Tibial nerve (tissue), 4 donors: Measurements from ENCODE around the gene RARB. TPM values are rescaled to one million over a fixed set of nuclear protein-coding genes. Genes with fewer than 3 reads are reported as not detected.

Experiments used
- DNase-seq, 2 donors: peaks; one replicate each; pipeline ENCODE4 v3.0.0-alpha.2; 2019; ENCODE audit warnings: low spot score in 2 of 2
- H3K27ac ChIP-seq, 4 donors: fragments of 200-600 bp; sonication (generic) in 3 of 4; one replicate each; pipeline ENCODE4 v1.5.1; 2017 to 2019; ENCODE audit warnings: mild to moderate bottlenecking in 1 of 4
- H3K27me3 ChIP-seq, 2 donors: fragments of 200-600 bp; sonication (generic) in 1 of 2; one replicate each; pipeline versions ENCODE4 v1.5.1 to v1.6.0; 2017 to 2019
- H3K36me3 ChIP-seq, 3 donors: fragments of 200-600 bp; sonication (generic); one replicate each; pipeline ENCODE4 v1.5.1; 2018 to 2019
- H3K4me1 ChIP-seq, 4 donors: fragments of 200-600 bp; sonication (generic) in 3 of 4; one replicate each; pipeline ENCODE4 v1.5.1; 2017 to 2019
- H3K4me3 ChIP-seq, 4 donors: fragments of 200-600 bp; sonication (generic) in 3 of 4; one replicate each; pipeline ENCODE4 v1.5.1; 2017 to 2019; ENCODE audit warnings: mild to moderate bottlenecking in 1 of 4, moderate library complexity in 1 of 4
- H3K9me3 ChIP-seq, 4 donors: fragments of 200-600 bp; sonication (generic) in 3 of 4; one replicate each; pipeline ENCODE4 v1.5.1; 2017 to 2019
- CTCF ChIP-seq, 5 experiments: fragments of 200-600 bp in 3 of 5; fragments of 450-650 bp in 2 of 5; sonication (generic) in 3 of 5; IDR thresholded peaks; one replicate each; pipeline ENCODE4 v1.5.1; 2016 to 2019; ENCODE audit warnings: antibody characterized with exemption in 5 of 5, mild to moderate bottlenecking in 3 of 5, moderate library complexity in 2 of 5
- EP300 ChIP-seq, 2 donors: sonication (generic); formaldehyde crosslinking; IDR thresholded peaks; one replicate each; pipeline ENCODE4 v1.6.1; 2017; ENCODE audit warnings: antibody characterized with exemption in 2 of 2, mild to moderate bottlenecking in 1 of 2
- POLR2A ChIP-seq, 2 donors: fragments of 450-650 bp; IDR thresholded peaks; one replicate each; pipeline ENCODE4 v1.6.1; 2017; ENCODE audit warnings: antibody characterized with exemption in 2 of 2, mild to moderate bottlenecking in 2 of 2, moderate library complexity in 2 of 2
- WGBS, 2 donors: methylation state at CpG; one replicate each; pipeline ENCODE4 v1.1.5; 2018; 5-methylcytosine and 5-hydroxymethylcytosine counted together
- total RNA-seq, 4 donors: library from RNA; depleted of rRNA; stranded (reverse); fragments of >200 nt; gene quantifications; one replicate each; pipeline ENCODE4 v1.1.0, GENCODE V29; 2016

The RARB gene
- total RNA-seq, 4 donors from 2014 or later, result 9.3 to 22.6 (median 15.1) TPM

- DNase-seq, result no peak
- Histone ChIP-seq H3K27me3 (no peaks in the 10 kb centered on the region), H3K36me3 (peaks cover 0 to 5% (median 0%) of the 10 kb centered on the region in 3 donors), H3K9me3 (peaks cover 0 to 19% (median 5%) of the 10 kb centered on the region in 4 donors), H3K4me1 (peaks cover 0 to 6% (median 0%) of the 10 kb centered on the region in 4 donors), H3K27ac (no peak overlapping the region), H3K4me3 (no peak overlapping the region)
- WGBS, 2 donors, result 89 to 91% methylated on average over 5 of the region's 5 CpGs
- TF ChIP-seq CTCF (IDR thresholded peaks at IDR 0.05), result no peak
- no peak for TF ChIP-seq EP300 (IDR thresholded peaks at IDR 0.05)
- TF ChIP-seq POLR2A (IDR thresholded peaks at IDR 0.05), result no peak
These were observed 67.7 kb downstream of the RARB start for GRCh38 chr3:25495726-25496253.

- H3K36me3 ChIP-seq, result peaks cover 0 to 13% (median 2%) of the 10 kb centered on the region in 3 donors
- H3K27me3 ChIP-seq, result no peaks in the 10 kb centered on the region
- H3K27ac ChIP-seq, result no peak overlapping the region
These were observed 69.0 kb downstream of the RARB start for GRCh38 chr3:25497096-25497495.

GRCh38 chr3:25500706-25501210 is 72.7 kb downstream of the RARB start:
- H3K27ac ChIP-seq, result no peak overlapping the region
- no peak for DNase-seq
- no peaks in the 10 kb centered on the region for H3K9me3 ChIP-seq
- WGBS, 2 donors, result 73 to 80% methylated on average over 5 of the region's 5 CpGs
- peaks cover 0 to 23% (median 2%) of the 10 kb centered on the region in 3 donors for H3K36me3 ChIP-seq
- no peaks in the 10 kb centered on the region for H3K27me3 ChIP-seq
- no peak for TF ChIP-seq CTCF (IDR thresholded peaks at IDR 0.05)
- TF ChIP-seq EP300 (IDR thresholded peaks at IDR 0.05), result no peak
- no peak for TF ChIP-seq POLR2A (IDR thresholded peaks at IDR 0.05)
- H3K4me3 ChIP-seq, result no peak overlapping the region
- H3K4me1 ChIP-seq, result no peaks in the 10 kb centered on the region

More at GRCh38 chr3:25497096-25497495, 69.0 kb downstream of the RARB start:
- Histone ChIP-seq H3K9me3 (peaks cover 0 to 19% (median 5%) of the 10 kb centered on the region in 4 donors), H3K4me1 (no peaks in the 10 kb centered on the region), H3K4me3 (no peak overlapping the region)
- DNase-seq, result no peak
- WGBS, 2 donors, result 99% methylated on average over 10 of the region's 10 CpGs
- TF ChIP-seq EP300 (IDR thresholded peaks at IDR 0.05) (no peak), CTCF (IDR thresholded peaks at IDR 0.05) (no peak)

GRCh38 chr3:25502233-25502632 is 74.2 kb downstream of the RARB start:
- Histone ChIP-seq H3K4me1 (peaks cover 0 to 4% (median 0%) of the 10 kb centered on the region in 4 donors), H3K27me3 (no peaks in the 10 kb centered on the region), H3K27ac (no peak overlapping the region), H3K36me3 (peaks cover 0 to 23% (median 2%) of the 10 kb centered on the region in 3 donors), H3K9me3 (no peaks in the 10 kb centered on the region), H3K4me3 (no peak overlapping the region)
- no peak for DNase-seq
- WGBS, 2 donors, result 91 to 92% methylated on average over 1 of the region's 1 CpG
- TF ChIP-seq POLR2A (IDR thresholded peaks at IDR 0.05), result no peak
- no peak for TF ChIP-seq EP300 (IDR thresholded peaks at IDR 0.05)
- no peak for TF ChIP-seq CTCF (IDR thresholded peaks at IDR 0.05)

GRCh38 chr3:25503898-25504301 is 75.8 kb downstream of the RARB start:
- TF ChIP-seq EP300 (IDR thresholded peaks at IDR 0.05) (no peak), CTCF (IDR thresholded peaks at IDR 0.05) (no peak), POLR2A (IDR thresholded peaks at IDR 0.05) (no peak)
- Histone ChIP-seq H3K27me3 (no peaks in the 10 kb centered on the region), H3K4me3 (no peak overlapping the region), H3K27ac (no peak overlapping the region), H3K36me3 (peaks cover 0 to 23% (median 2%) of the 10 kb centered on the region in 3 donors), H3K4me1 (peaks cover 0 to 21% (median 6%) of the 10 kb centered on the region in 4 donors), H3K9me3 (no peaks in the 10 kb centered on the region)
- 79 to 85% methylated on average over 4 of the region's 4 CpGs for WGBS, 2 donors
- DNase-seq, result no peak
